Astrocyte (in vitro differentiated cells and primary cell): ENCODE measurements around the gene SULT1A3. TPM values are rescaled to one million over a fixed set of nuclear protein-coding genes. Genes with fewer than 3 reads are reported as not detected.
"Not testable (repeated sequence)": the region's sequence is repeated elsewhere in the genome, so short reads cannot be mapped to it uniquely, and the experiment has no call there.

Source experiments
- DNase-seq: peaks from one replicate; pipeline ENCODE4 v3.0.0-alpha.2; 2010; ENCODE audit warnings: low read depth
- FAIRE-seq: peaks from 2 replicates; lab custom pipeline; 2011; peaks lifted over from hg19 to GRCh38; lab: Jason Lieb, UNC
- H2AFZ ChIP-seq: 2 replicates; pipeline ENCODE4 v1.6.0; 2012; ENCODE audit warnings: low read depth, low read length, inconsistent platforms
- H3K27ac ChIP-seq: 2 replicates; pipeline ENCODE4 v1.5.1; 2011; ENCODE audit warnings: low read depth, low read length, inconsistent platforms
- H3K27me3 ChIP-seq: 2 replicates; pipeline ENCODE4 v1.6.0; 2011; ENCODE audit warnings: low read length, inconsistent platforms; ENCODE audit not compliant: insufficient read depth
- H3K36me3 ChIP-seq: 2 replicates; pipeline ENCODE4 v1.5.1; 2011; ENCODE audit warnings: low read length, inconsistent platforms; ENCODE audit not compliant: insufficient read depth
- H3K4me1 ChIP-seq: 2 replicates; pipeline ENCODE4 v1.5.1; 2011; ENCODE audit warnings: low read length, inconsistent platforms; ENCODE audit not compliant: insufficient read depth
- H3K4me2 ChIP-seq: 2 replicates; pipeline ENCODE4 v1.6.0; 2012; ENCODE audit warnings: low read length, inconsistent platforms
- H3K4me3 ChIP-seq: 2 replicates; pipeline ENCODE4 v1.5.1; 2011; ENCODE audit warnings: low read depth, mild to moderate bottlenecking, low read length, inconsistent platforms; ENCODE audit not compliant: insufficient read depth
- H3K79me2 ChIP-seq: 2 replicates; pipeline ENCODE4 v1.6.0; 2012; ENCODE audit warnings: mild to moderate bottlenecking, low read length, inconsistent platforms; ENCODE audit not compliant: insufficient read depth
- H3K9ac ChIP-seq: 2 replicates; pipeline ENCODE4 v1.6.0; 2012; ENCODE audit warnings: mild to moderate bottlenecking, low read length, inconsistent platforms
- H3K9me3 ChIP-seq: 2 replicates; pipeline ENCODE4 v1.5.1; 2012; ENCODE audit warnings: low read depth, mild to moderate bottlenecking, low read length, inconsistent platforms; ENCODE audit not compliant: insufficient read depth
- H4K20me1 ChIP-seq: 2 replicates; pipeline ENCODE4 v1.6.0; 2012; ENCODE audit warnings: low read length, inconsistent platforms; ENCODE audit not compliant: insufficient read depth
- H3K27ac Mint-ChIP-seq: one replicate; pipeline ENCODE4 v1.8.0; 2021; ENCODE audit warnings: mild to moderate bottlenecking, mixed read lengths; ENCODE audit not compliant: unreplicated experiment
- H3K27me3 Mint-ChIP-seq: one replicate; pipeline ENCODE4 v1.8.0; 2021; ENCODE audit warnings: low read depth, mixed read lengths; ENCODE audit not compliant: unreplicated experiment
- H3K36me3 Mint-ChIP-seq: one replicate; pipeline ENCODE4 v1.8.0; 2021; ENCODE audit warnings: low read depth, mixed read lengths; ENCODE audit not compliant: unreplicated experiment
- H3K4me1 Mint-ChIP-seq: one replicate; pipeline ENCODE4 v1.8.0; 2021; ENCODE audit warnings: low read depth, mixed read lengths; ENCODE audit not compliant: unreplicated experiment
- H3K4me3 Mint-ChIP-seq: one replicate; pipeline ENCODE4 v1.8.0; 2021; ENCODE audit warnings: mild to moderate bottlenecking, moderate library complexity, mixed read lengths; ENCODE audit not compliant: unreplicated experiment
- H3K9me3 Mint-ChIP-seq: one replicate; pipeline ENCODE4 v1.8.0; 2021; ENCODE audit warnings: mild to moderate bottlenecking, mixed read lengths; ENCODE audit not compliant: unreplicated experiment
- EZH2 ChIP-seq: IDR thresholded peaks from 2 replicates; pipeline ENCODE4 v1.6.1; 2012; ENCODE audit warnings: mild to moderate bottlenecking, low read length, inconsistent platforms; ENCODE audit not compliant: insufficient read depth
- total RNA-seq: library from RNA; stranded (reverse); gene quantifications from 2 replicates; pipeline ENCODE4 v1.2.1, GENCODE V29; 2021
- TF ChIP-seq, protein P1 (sequence below): IDR thresholded peaks from 2 replicates; pipeline ENCODE4 v1.5.1; 2011; ENCODE audit warnings: low read depth, mild to moderate bottlenecking, inconsistent platforms, low read length, moderate library complexity; ENCODE audit not compliant: insufficient read depth

SULT1A3 gene
- total RNA-seq, 1 donor from 2014 or later, result 8.6 TPM

GRCh38 chr16:30166202-30166902, 32.7 kb upstream of the SULT1A3 start:
- no peak for DNase-seq
- no peaks in the 10 kb centered on the region for H4K20me1 ChIP-seq
- H3K27ac Mint-ChIP-seq, result no peak overlapping the region
- H3K27me3 Mint-ChIP-seq, result peaks cover 14% of the 10 kb centered on the region
- no peaks in the 10 kb centered on the region for H3K27me3 ChIP-seq
- H3K4me1 Mint-ChIP-seq, result no peaks in the 10 kb centered on the region
- no peaks in the 10 kb centered on the region for H3K4me1 ChIP-seq
- no peak for FAIRE-seq
- H3K4me3 ChIP-seq, result no peak overlapping the region
- H3K27ac ChIP-seq, result no peak overlapping the region
- no peak overlapping the region for H3K9ac ChIP-seq
- TF ChIP-seq, protein P1, sequence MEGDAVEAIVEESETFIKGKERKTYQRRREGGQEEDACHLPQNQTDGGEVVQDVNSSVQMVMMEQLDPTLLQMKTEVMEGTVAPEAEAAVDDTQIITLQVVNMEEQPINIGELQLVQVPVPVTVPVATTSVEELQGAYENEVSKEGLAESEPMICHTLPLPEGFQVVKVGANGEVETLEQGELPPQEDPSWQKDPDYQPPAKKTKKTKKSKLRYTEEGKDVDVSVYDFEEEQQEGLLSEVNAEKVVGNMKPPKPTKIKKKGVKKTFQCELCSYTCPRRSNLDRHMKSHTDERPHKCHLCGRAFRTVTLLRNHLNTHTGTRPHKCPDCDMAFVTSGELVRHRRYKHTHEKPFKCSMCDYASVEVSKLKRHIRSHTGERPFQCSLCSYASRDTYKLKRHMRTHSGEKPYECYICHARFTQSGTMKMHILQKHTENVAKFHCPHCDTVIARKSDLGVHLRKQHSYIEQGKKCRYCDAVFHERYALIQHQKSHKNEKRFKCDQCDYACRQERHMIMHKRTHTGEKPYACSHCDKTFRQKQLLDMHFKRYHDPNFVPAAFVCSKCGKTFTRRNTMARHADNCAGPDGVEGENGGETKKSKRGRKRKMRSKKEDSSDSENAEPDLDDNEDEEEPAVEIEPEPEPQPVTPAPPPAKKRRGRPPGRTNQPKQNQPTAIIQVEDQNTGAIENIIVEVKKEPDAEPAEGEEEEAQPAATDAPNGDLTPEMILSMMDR, result no peak
- TF ChIP-seq EZH2, result no peak
- H3K36me3 ChIP-seq, result no peaks in the 10 kb centered on the region
- no peak overlapping the region for H3K4me2 ChIP-seq
- no peaks in the 10 kb centered on the region for H3K36me3 Mint-ChIP-seq
- no peaks in the 10 kb centered on the region for H3K9me3 ChIP-seq
- H3K79me2 ChIP-seq, result no peaks in the 10 kb centered on the region
- peaks cover 2% of the 10 kb centered on the region for H3K9me3 Mint-ChIP-seq
- no peak overlapping the region for H3K4me3 Mint-ChIP-seq
- no peak overlapping the region for H2AFZ ChIP-seq

DNA sequence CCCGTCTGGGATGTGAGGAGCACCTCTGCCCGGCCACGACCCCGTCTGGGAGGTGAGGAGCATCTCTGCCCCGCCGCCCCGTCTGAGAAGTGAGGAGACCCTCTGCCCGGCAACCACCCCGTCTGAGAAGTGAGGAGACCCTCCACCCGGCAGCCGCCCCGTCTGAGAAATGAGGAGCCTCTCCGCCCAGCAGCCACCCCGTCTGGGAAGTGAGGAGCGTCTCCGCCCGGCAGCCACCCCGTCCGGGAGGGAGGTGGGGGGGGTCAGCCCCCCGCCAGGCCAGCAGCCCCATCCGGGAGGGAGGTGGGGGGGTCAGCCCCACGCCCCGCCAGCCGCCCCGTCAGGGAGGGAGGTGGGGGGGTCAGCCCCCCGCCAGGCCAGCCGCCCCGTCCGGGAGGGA, 30.3 kb upstream of the SULT1A3 start:
- H3K27ac ChIP-seq, FAIRE-seq, H3K9ac ChIP-seq, H3K27me3 ChIP-seq, H3K36me3 ChIP-seq, H3K9me3 Mint-ChIP-seq, H3K27ac Mint-ChIP-seq, H3K36me3 Mint-ChIP-seq, H4K20me1 ChIP-seq, DNase-seq, H3K79me2 ChIP-seq, H3K4me2 ChIP-seq, H2AFZ ChIP-seq, H3K4me3 Mint-ChIP-seq, H3K4me1 ChIP-seq, H3K4me3 ChIP-seq, H3K4me1 Mint-ChIP-seq, H3K9me3 ChIP-seq: not testable (repeated sequence)
- peaks cover 14% of the 10 kb centered on the region for H3K27me3 Mint-ChIP-seq

GRCh38 chr16:30169416-30169815, 29.6 kb upstream of the SULT1A3 start:
- not testable (repeated sequence) for H4K20me1 ChIP-seq, H3K27ac Mint-ChIP-seq, H3K9me3 Mint-ChIP-seq, H3K4me1 ChIP-seq, H3K36me3 Mint-ChIP-seq, H3K9me3 ChIP-seq, H3K9ac ChIP-seq, H3K4me2 ChIP-seq, DNase-seq, H2AFZ ChIP-seq, H3K27me3 ChIP-seq, H3K4me3 ChIP-seq, H3K4me3 Mint-ChIP-seq, H3K36me3 ChIP-seq, H3K4me1 Mint-ChIP-seq, H3K79me2 ChIP-seq, H3K27ac ChIP-seq, FAIRE-seq
- H3K27me3 Mint-ChIP-seq, result peaks cover 14% of the 10 kb centered on the region

- not testable (repeated sequence) for H3K79me2 ChIP-seq, H2AFZ ChIP-seq, H3K36me3 ChIP-seq, H3K4me1 Mint-ChIP-seq, DNase-seq, H3K27me3 ChIP-seq, H3K27ac ChIP-seq, H4K20me1 ChIP-seq, H3K4me3 ChIP-seq, H3K4me3 Mint-ChIP-seq, H3K9me3 Mint-ChIP-seq, H3K27ac Mint-ChIP-seq, FAIRE-seq, H3K36me3 Mint-ChIP-seq, H3K9me3 ChIP-seq, H3K4me1 ChIP-seq, H3K9ac ChIP-seq, H3K4me2 ChIP-seq
- peaks cover 12% of the 10 kb centered on the region for H3K27me3 Mint-ChIP-seq
These were observed 28.9 kb upstream of the SULT1A3 start for GRCh38 chr16:30170145-30170544.
